Measurements from ENCODE around the gene TTLL9. TPM values are rescaled to one million over a fixed set of nuclear protein-coding genes. Genes with fewer than 3 reads are reported as not detected.

Gene TTLL9
- polyA plus RNA-seq, 3 donors: 0.21 TPM; not detected in 2

GRCh38 chr20:31925631-31926030 is 55.2 kb downstream of the TTLL9 start:
- no peaks in the 10 kb centered on the region for H3K4me1 ChIP-seq (ENCODE audit: control insufficient read depth in 1 of 2, insufficient read depth in 2 of 2, low read length in 2 of 2)
- no peaks in the 10 kb centered on the region for H4K20me1 ChIP-seq (ENCODE audit: insufficient read depth, low read length)
- H3K27ac ChIP-seq (ENCODE audit: low read depth in 1 of 2, low read length in 2 of 2): no peak overlapping the region
- H3K9me3 ChIP-seq (replicated peaks in 1 of 2; ENCODE audit: control insufficient read depth in 1 of 2, insufficient read depth in 1 of 2, low read length in 2 of 2): no peaks in the 10 kb centered on the region
- no peaks in the 10 kb centered on the region for H3K27me3 ChIP-seq (ENCODE audit: control insufficient read depth in 2 of 2, insufficient read depth in 2 of 2, low read length in 2 of 2)
- intact Hi-C loops (cut with micrococcal nuclease): no loop called here
- H2AFZ ChIP-seq (ENCODE audit: insufficient read depth, low read depth, low read length, poor library complexity, severe bottlenecking): no peak overlapping the region
- H3K4me3 ChIP-seq (replicated peaks in 1 of 3; ENCODE audit: low read depth in 2 of 3, low read length in 3 of 3): no peak overlapping the region
- H3K4me2 ChIP-seq (replicated peaks; ENCODE audit: extremely low read depth, low read length, poor library complexity, severe bottlenecking): no peak overlapping the region
- DNase-seq: no peak
- no peaks in the 10 kb centered on the region for H3K36me3 Mint-ChIP-seq
- no peak overlapping the region for H3K9ac ChIP-seq (ENCODE audit: insufficient read depth, low read length, poor library complexity, severe bottlenecking)
- peaks cover 5% of the 10 kb centered on the region for H3K4me1 Mint-ChIP-seq
- no peak for TF ChIP-seq CTCF (IDR thresholded peaks at IDR 0.05)
- H3K36me3 ChIP-seq (replicated peaks in 1 of 2; ENCODE audit: control insufficient read depth in 1 of 2, insufficient read depth in 2 of 2, low read length in 2 of 2): no peaks in the 10 kb centered on the region
- peaks cover 5 to 9% (median 8%) of the 10 kb centered on the region in 3 donors for H3K27me3 Mint-ChIP-seq (ENCODE audit: low read depth in 3 of 3)
- peaks cover 0 to 1% (median 0%) of the 10 kb centered on the region in 7 donors for H3K9me3 Mint-ChIP-seq
- no peaks in the 10 kb centered on the region for H3K79me2 ChIP-seq (ENCODE audit: insufficient read depth, low read length)
- WGBS (ENCODE audit: insufficient coverage): 92% methylated on average over 6 of the region's 9 CpGs
- H3K27ac Mint-ChIP-seq: no peak overlapping the region
- H3K4me3 Mint-ChIP-seq: no peak overlapping the region

GRCh38 chr20:31926493-31926892 is 56.1 kb downstream of the TTLL9 start:
- H3K9me3 ChIP-seq (replicated peaks in 1 of 2; ENCODE audit: control insufficient read depth in 1 of 2, insufficient read depth in 1 of 2, low read length in 2 of 2): no peaks in the 10 kb centered on the region
- no peak overlapping the region for H2AFZ ChIP-seq (ENCODE audit: insufficient read depth, low read depth, low read length, poor library complexity, severe bottlenecking)
- peaks cover 7% of the 10 kb centered on the region for H3K4me1 Mint-ChIP-seq
- DNase-seq: no peak
- H3K4me1 ChIP-seq (ENCODE audit: control insufficient read depth in 1 of 2, insufficient read depth in 2 of 2, low read length in 2 of 2): no peaks in the 10 kb centered on the region
- H3K9ac ChIP-seq (ENCODE audit: insufficient read depth, low read length, poor library complexity, severe bottlenecking): no peak overlapping the region
- no peak overlapping the region for H3K4me2 ChIP-seq (replicated peaks; ENCODE audit: extremely low read depth, low read length, poor library complexity, severe bottlenecking)
- no peak overlapping the region for H3K27ac ChIP-seq (ENCODE audit: low read depth in 1 of 2, low read length in 2 of 2)
- no peak for TF ChIP-seq CTCF (IDR thresholded peaks at IDR 0.05)
- no peak overlapping the region for H3K27ac Mint-ChIP-seq
- peaks cover 3 to 11% (median 8%) of the 10 kb centered on the region in 3 donors for H3K27me3 Mint-ChIP-seq (ENCODE audit: low read depth in 3 of 3)
- H3K4me3 Mint-ChIP-seq: no peak overlapping the region
- H3K9me3 Mint-ChIP-seq: no peaks in the 10 kb centered on the region
- no CpG with 5 or more reads among the region's 2 CpGs for WGBS (ENCODE audit: insufficient coverage)
- no peaks in the 10 kb centered on the region for H4K20me1 ChIP-seq (ENCODE audit: insufficient read depth, low read length)
- no peak overlapping the region for H3K4me3 ChIP-seq (replicated peaks in 1 of 3; ENCODE audit: low read depth in 2 of 3, low read length in 3 of 3)
- intact Hi-C loops (cut with micrococcal nuclease): no loop called here
- H3K27me3 ChIP-seq (ENCODE audit: control insufficient read depth in 2 of 2, insufficient read depth in 2 of 2, low read length in 2 of 2): no peaks in the 10 kb centered on the region
- no peaks in the 10 kb centered on the region for H3K36me3 ChIP-seq (replicated peaks in 1 of 2; ENCODE audit: control insufficient read depth in 1 of 2, insufficient read depth in 2 of 2, low read length in 2 of 2)
- H3K36me3 Mint-ChIP-seq: no peaks in the 10 kb centered on the region
- H3K79me2 ChIP-seq (ENCODE audit: insufficient read depth, low read length): no peaks in the 10 kb centered on the region

Measured in CD14-positive monocyte (primary cell).